ENCODE measurements around the gene CPXM2. TPM values are rescaled to one million over a fixed set of nuclear protein-coding genes. Genes with fewer than 3 reads are reported as not detected.
A peak's percentile ranks its signal among the peaks of the same experiment; 100 is the strongest.

CPXM2 gene
- total RNA-seq, 4 donors from 2014 or later, result 56.8 to 150 (median 96.9) TPM

GRCh38 chr10:123795196-123795780 is 96.3 kb downstream of the CPXM2 start:
- 87% methylated on average over 10 of the region's 10 CpGs for WGBS
- peak; percentile 74 for DNase-seq (ENCODE audit: extremely low spot score)
- TF ChIP-seq POLR2AphosphoS5 (IDR thresholded peaks at IDR 0.05) (no peak), POLR2A (IDR thresholded peaks at IDR 0.05; ENCODE audit: low read depth) (no peak), EP300 (IDR thresholded peaks at IDR 0.05) (no peak)
- TF ChIP-seq, protein P1, sequence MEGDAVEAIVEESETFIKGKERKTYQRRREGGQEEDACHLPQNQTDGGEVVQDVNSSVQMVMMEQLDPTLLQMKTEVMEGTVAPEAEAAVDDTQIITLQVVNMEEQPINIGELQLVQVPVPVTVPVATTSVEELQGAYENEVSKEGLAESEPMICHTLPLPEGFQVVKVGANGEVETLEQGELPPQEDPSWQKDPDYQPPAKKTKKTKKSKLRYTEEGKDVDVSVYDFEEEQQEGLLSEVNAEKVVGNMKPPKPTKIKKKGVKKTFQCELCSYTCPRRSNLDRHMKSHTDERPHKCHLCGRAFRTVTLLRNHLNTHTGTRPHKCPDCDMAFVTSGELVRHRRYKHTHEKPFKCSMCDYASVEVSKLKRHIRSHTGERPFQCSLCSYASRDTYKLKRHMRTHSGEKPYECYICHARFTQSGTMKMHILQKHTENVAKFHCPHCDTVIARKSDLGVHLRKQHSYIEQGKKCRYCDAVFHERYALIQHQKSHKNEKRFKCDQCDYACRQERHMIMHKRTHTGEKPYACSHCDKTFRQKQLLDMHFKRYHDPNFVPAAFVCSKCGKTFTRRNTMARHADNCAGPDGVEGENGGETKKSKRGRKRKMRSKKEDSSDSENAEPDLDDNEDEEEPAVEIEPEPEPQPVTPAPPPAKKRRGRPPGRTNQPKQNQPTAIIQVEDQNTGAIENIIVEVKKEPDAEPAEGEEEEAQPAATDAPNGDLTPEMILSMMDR (IDR thresholded peaks at IDR 0.05), result no peak
- Histone ChIP-seq H3K36me3 (peaks cover 0 to 47% (median 19%) of the 10 kb centered on the region in 4 donors), H3K27me3 (no peaks in the 10 kb centered on the region), H3K4me3 (no peak overlapping the region), H3K27ac (replicated peaks in 1 of 4) (peak overlapping the region in 3 of 4 donors; percentile 38 to 80 (median 53)), H3K4me1 (peaks cover 0 to 21% (median 18%) of the 10 kb centered on the region in 4 donors), H3K9me3 (no peaks in the 10 kb centered on the region)
- intact Hi-C loops (cut with DNase I), result no loop called here

DNA sequence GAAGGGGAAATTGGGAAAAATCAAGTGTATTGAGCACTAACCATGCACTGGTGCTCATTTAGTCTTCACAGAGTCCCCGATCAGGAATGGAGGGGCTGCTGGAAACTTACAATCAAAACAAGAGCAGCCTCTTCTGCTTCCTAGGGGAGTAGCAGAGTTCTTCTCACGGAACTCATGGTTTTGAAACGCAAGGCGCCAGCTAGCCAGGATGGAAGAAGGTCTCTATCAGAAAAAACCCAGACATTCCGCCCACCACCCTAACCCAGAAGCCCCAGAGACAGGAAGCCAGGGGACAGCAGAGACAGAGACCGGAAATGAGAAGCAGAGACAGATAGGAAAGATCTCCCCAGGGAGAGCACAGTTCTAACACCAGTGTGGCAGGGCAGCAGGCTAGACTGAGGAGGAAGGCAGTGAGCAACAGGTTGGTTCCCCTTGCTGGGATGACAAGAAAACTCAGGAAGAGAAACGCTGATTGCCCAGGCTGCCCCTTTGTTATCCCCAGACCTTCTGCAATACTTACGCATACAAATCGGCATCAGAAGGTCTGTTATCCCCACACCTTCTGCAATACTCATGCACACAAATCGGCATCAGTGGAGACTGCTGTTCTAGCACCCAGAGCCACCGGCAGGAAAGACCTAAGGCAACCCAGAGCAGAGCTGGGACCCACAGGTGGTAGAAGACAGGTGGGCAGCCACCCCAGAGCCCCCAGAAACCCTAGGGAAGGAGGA is 99.2 kb downstream of the CPXM2 start:
- intact Hi-C loops (cut with DNase I), result no loop called here
- WGBS, result 80% methylated on average over 10 of the region's 11 CpGs
- no peak overlapping the region for H3K4me3 ChIP-seq
- TF ChIP-seq EP300 (IDR thresholded peaks at IDR 0.05), result no peak
- no peak for TF ChIP-seq POLR2A (IDR thresholded peaks at IDR 0.05; ENCODE audit: low read depth)
- TF ChIP-seq POLR2AphosphoS5 (IDR thresholded peaks at IDR 0.05), result no peak
- TF ChIP-seq, protein P1 (IDR thresholded peaks at IDR 0.05), result no peak
- H3K36me3 ChIP-seq, result peaks cover 0 to 40% (median 13%) of the 10 kb centered on the region in 4 donors
- no peaks in the 10 kb centered on the region for H3K27me3 ChIP-seq
- no peaks in the 10 kb centered on the region for H3K9me3 ChIP-seq
- peak; percentile 88 for DNase-seq (ENCODE audit: extremely low spot score)
- H3K4me1 ChIP-seq, result peaks cover 0 to 19% (median 5%) of the 10 kb centered on the region in 4 donors
- H3K27ac ChIP-seq (replicated peaks in 1 of 4), result no peak overlapping the region

DNA sequence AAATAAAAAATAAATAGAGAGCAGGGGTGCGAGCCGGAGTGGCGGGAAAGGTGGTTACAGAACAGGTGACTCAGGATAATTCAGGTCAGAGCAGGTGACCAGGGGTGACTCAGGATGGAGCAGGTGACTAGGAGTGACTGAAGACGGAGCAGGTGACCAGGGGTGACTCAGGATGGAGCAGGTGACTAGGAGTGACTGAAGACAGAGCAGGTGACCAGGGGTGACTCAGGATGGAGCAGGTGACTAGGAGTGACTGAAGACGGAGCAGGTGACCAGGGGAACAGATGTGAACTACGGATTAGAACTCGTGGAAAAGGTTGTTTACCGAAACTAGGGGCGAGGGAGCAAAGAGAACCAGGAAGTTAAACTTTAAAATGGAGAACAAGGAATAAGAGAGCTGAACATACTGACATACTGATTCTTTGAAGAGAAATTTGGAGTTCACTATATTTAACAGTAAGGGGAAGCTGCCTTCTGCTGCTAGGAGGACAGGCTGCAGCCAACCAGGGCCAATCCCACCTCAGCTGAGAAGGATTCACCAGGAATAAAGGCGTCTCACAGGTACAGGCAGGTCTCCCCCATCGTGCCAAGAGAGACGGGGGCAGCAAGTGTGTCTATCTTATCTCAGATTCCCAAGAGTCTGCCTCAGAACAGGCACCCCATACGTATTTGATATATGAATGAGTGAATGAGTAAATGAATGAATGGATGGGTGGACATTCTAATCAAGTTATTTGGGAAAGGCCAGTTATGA is 101.3 kb downstream of the CPXM2 start:
- H3K27ac ChIP-seq (replicated peaks in 1 of 4), result no peak overlapping the region
- peaks cover 0 to 8% (median under 1%) of the 10 kb centered on the region in 4 donors for H3K4me1 ChIP-seq
- H3K27me3 ChIP-seq, result no peaks in the 10 kb centered on the region
- intact Hi-C loops (cut with DNase I), result no loop called here
- DNase-seq (ENCODE audit: extremely low spot score), result peak; percentile 89
- H3K9me3 ChIP-seq, result no peaks in the 10 kb centered on the region
- no peak overlapping the region for H3K4me3 ChIP-seq
- H3K36me3 ChIP-seq, result peaks cover 0 to 32% (median 11%) of the 10 kb centered on the region in 4 donors
- TF ChIP-seq EP300 (IDR thresholded peaks at IDR 0.05), result no peak
- no peak for TF ChIP-seq POLR2A (IDR thresholded peaks at IDR 0.05; ENCODE audit: low read depth)
- no peak for TF ChIP-seq POLR2AphosphoS5 (IDR thresholded peaks at IDR 0.05)
- TF ChIP-seq, protein P1 (IDR thresholded peaks at IDR 0.05), result no peak
- 95% methylated on average over 13 of the region's 13 CpGs for WGBS

GRCh38 chr10:123788981-123789380 is 102.6 kb downstream of the CPXM2 start:
- Histone ChIP-seq H3K27ac (replicated peaks in 1 of 4) (no peak overlapping the region), H3K4me1 (peaks cover 0 to 14% (median 3%) of the 10 kb centered on the region in 4 donors), H3K4me3 (no peak overlapping the region), H3K9me3 (no peaks in the 10 kb centered on the region), H3K36me3 (peaks cover 0 to 32% (median 11%) of the 10 kb centered on the region in 4 donors), H3K27me3 (no peaks in the 10 kb centered on the region)
- intact Hi-C loops (cut with DNase I), result no loop called here
- WGBS, result 87% methylated on average over 5 of the region's 5 CpGs
- peak; percentile 60 for DNase-seq (ENCODE audit: extremely low spot score)
- TF ChIP-seq EP300 (IDR thresholded peaks at IDR 0.05) (no peak), POLR2A (IDR thresholded peaks at IDR 0.05; ENCODE audit: low read depth) (no peak), POLR2AphosphoS5 (IDR thresholded peaks at IDR 0.05) (no peak)
- TF ChIP-seq, protein P1 (IDR thresholded peaks at IDR 0.05), result no peak

Data from esophagus muscularis mucosa (tissue), 4 donors.